GM23338 (cell line): ENCODE results near the gene MFSD11. TPM values are rescaled to one million over a fixed set of nuclear protein-coding genes. Genes with fewer than 3 reads are reported as not detected.
"Not testable (repeated sequence)": the region's sequence is repeated elsewhere in the genome, so short reads cannot be mapped to it uniquely, and the experiment has no call there.

Experiments
- ATAC-seq: fragments of 200-7000 bp; cut with Tn5 transposase; 3 replicates; pipeline ENCODE4 v1.9.1; 2020
- DNase-seq: peaks from one replicate; pipeline ENCODE4 v3.0.0-alpha.2; 2015; ENCODE audit warnings: low spot score
- H2AFZ ChIP-seq: fragments of 200-600 bp; sonication (generic); 2 replicates; pipeline ENCODE4 v1.8.0; 2016; ENCODE audit warnings: antibody characterized with exemption, mild to moderate bottlenecking, moderate library complexity
- H3F3A ChIP-seq: fragments of 200-600 bp; sonication (generic); replicated peaks from 2 replicates; pipeline ENCODE4 v1.8.0; 2017; ENCODE audit warnings: antibody characterized with exemption, mixed run types, low read depth
- H3K27ac ChIP-seq: fragments of 200-600 bp; sonication (generic); 2 replicates; pipeline ENCODE4 v1.6.1; 2016; ENCODE audit warnings: low read depth
- H3K27me3 ChIP-seq: fragments of 200-600 bp; sonication (generic); 2 replicates; pipeline ENCODE4 v1.8.0; 2016; ENCODE audit warnings: mild to moderate bottlenecking, mixed run types, moderate library complexity; ENCODE audit not compliant: insufficient read depth
- H3K36me3 ChIP-seq: fragments of 200-600 bp; sonication (generic); 2 replicates; pipeline ENCODE4 v1.8.0; 2016; ENCODE audit warnings: mild to moderate bottlenecking; ENCODE audit not compliant: insufficient read depth
- H3K4me1 ChIP-seq: fragments of 200-600 bp; sonication (generic); 2 replicates; pipeline ENCODE4 v1.8.0; 2016; ENCODE audit warnings: mild to moderate bottlenecking, moderate library complexity; ENCODE audit not compliant: insufficient read depth
- H3K4me2 ChIP-seq: fragments of 200-600 bp; sonication (generic); 2 replicates; pipeline ENCODE4 v1.7.1; 2017; ENCODE audit warnings: mixed run types
- H3K4me3 ChIP-seq: fragments of 200-600 bp; sonication (generic); 2 replicates; pipeline ENCODE4 v1.6.1; 2016; ENCODE audit warnings: mixed run types
- H3K79me2 ChIP-seq: fragments of 200-600 bp; sonication (generic); replicated peaks from 2 replicates; pipeline ENCODE4 v1.8.0; 2017; ENCODE audit warnings: mild to moderate bottlenecking; ENCODE audit not compliant: insufficient read depth
- H3K9me2 ChIP-seq: fragments of 200-600 bp; sonication (generic); 2 replicates; pipeline ENCODE4 v1.8.0; 2017; ENCODE audit not compliant: insufficient read depth
- H4K20me1 ChIP-seq: fragments of 200-600 bp; sonication (generic); replicated peaks from 2 replicates; pipeline ENCODE4 v1.8.0; 2017; ENCODE audit warnings: mild to moderate bottlenecking; ENCODE audit not compliant: insufficient read depth
- H3K27ac Mint-ChIP-seq: 2 replicates; pipeline ENCODE4 v1.8.0; 2020; ENCODE audit warnings: inconsistent platforms, mild to moderate bottlenecking, moderate library complexity, mixed read lengths
- H3K27me3 Mint-ChIP-seq: 3 replicates; pipeline ENCODE4 v1.8.0; 2022; ENCODE audit warnings: low read depth, mild to moderate bottlenecking, moderate library complexity, mixed read lengths, inconsistent platforms; ENCODE audit not compliant: insufficient read depth, poor library complexity
- H3K36me3 Mint-ChIP-seq: 3 replicates; pipeline ENCODE4 v1.8.0; 2021; ENCODE audit warnings: low read depth, mild to moderate bottlenecking, inconsistent platforms, moderate library complexity, mixed read lengths
- H3K4me1 Mint-ChIP-seq: 3 replicates; pipeline ENCODE4 v1.8.0; 2020; ENCODE audit warnings: mild to moderate bottlenecking, inconsistent platforms, mixed read lengths
- H3K4me3 Mint-ChIP-seq: 3 replicates; pipeline ENCODE4 v1.8.0; 2021; ENCODE audit warnings: moderate library complexity, mild to moderate bottlenecking, inconsistent platforms, mixed read lengths
- H3K9me3 Mint-ChIP-seq: 3 replicates; pipeline ENCODE4 v1.8.0; 2020; ENCODE audit warnings: moderate library complexity, mild to moderate bottlenecking, inconsistent platforms, mixed read lengths
- EZH2 ChIP-seq: fragments of 200-600 bp; sonication (generic); IDR thresholded peaks from one replicate; pipeline ENCODE4 v1.8.0; 2017; ENCODE audit warnings: antibody characterized with exemption, mild to moderate bottlenecking, low read depth; ENCODE audit not compliant: unreplicated experiment
- NANOG ChIP-seq: IDR thresholded peaks from 2 replicates; pipeline ENCODE4 v1.6.1; 2016; ENCODE audit warnings: antibody characterized with exemption, borderline replicate concordance
- POLR2AphosphoS5 ChIP-seq: IDR thresholded peaks from 2 replicates; pipeline ENCODE4 v1.6.1; 2016; ENCODE audit warnings: antibody characterized with exemption, low read depth
- STAT1 ChIP-seq: IDR thresholded peaks from one replicate; pipeline ENCODE4 v1.6.1; 2016; ENCODE audit warnings: antibody characterized with exemption; ENCODE audit not compliant: unreplicated experiment
- polyA plus RNA-seq: library from polyadenylated mRNA; unstranded; fragments of >200 nt; fragmentation: Nextera tagmentation; extraction: Ambion mirVana; gene quantifications from 2 replicates; pipeline ENCODE4 v1.2.1, GENCODE V29; 2016
- total RNA-seq: library from RNA; depleted of rRNA; stranded (reverse); fragments of >200 nt; shearing (Covaris generic); gene quantifications from 2 replicates; pipeline ENCODE4 v1.2.3, GENCODE V29; 2014
- TF ChIP-seq, protein P1 (sequence below): fragments of 250-450 bp; sonication (Bioruptor Pico); IDR thresholded peaks from 2 replicates; pipeline ENCODE4 v1.5.0; 2020; ENCODE audit warnings: mild to moderate bottlenecking, moderate library complexity

MFSD11 gene
- total and polyA plus RNA-seq, 2 experiments from 2014 or later: 10.2 to 35.3 TPM

DNA sequence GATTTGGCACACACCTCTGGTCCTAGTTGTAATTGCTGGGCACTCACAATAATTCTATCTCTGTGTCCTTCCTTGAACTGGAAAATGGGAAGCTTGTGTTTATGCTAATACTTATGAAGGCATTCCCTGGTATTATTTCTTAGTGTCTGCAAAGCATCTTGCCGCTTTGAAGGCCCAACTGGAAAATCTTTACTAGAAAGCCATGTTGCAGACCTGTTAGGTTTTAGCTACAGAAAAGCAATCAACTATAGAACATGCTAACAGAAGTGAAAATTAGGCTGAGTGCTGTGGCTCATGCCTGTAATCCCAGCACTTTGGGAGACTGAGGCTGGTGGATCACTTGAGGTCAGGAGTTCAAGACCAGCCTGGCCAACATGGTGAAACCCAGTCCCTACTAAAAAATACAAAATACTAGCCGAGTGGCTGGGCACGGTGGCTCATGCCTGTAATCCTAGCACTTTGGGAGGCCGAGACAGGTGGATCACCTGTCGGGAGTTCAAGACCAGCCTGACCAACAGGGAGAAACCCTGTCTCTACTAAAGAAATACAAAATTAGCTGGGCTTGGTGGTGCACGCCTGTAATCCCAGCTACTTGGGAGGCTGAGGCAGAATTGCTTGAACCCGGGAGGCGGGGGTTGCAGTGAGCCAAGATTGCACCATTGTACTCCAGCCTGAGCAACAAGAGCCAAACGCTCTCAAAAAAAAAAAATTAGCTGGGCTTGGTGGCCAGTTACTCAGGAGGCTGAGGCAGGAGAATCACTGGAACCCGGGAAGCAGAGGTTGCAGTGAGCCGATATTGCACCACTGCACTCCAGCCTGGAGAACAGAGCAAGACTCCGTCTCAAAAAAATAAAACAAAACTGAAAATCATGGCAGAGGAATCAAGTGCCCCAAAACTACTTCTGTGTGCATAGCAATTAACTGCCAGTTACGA, 5.9 kb upstream of the MFSD11 start:
- Mint-ChIP-seq H3K36me3 (peaks cover 74% of the 10 kb centered on the region), H3K4me1 (peaks cover 25% of the 10 kb centered on the region), H3K27me3 (peaks cover 22% of the 10 kb centered on the region)
- Histone ChIP-seq H3K36me3 (peaks cover 37% of the 10 kb centered on the region), H3K27ac (peak overlapping the region; percentile 77; the same call in 1 of the 2 replicates), H3F3A (peaks cover 48% of the 10 kb centered on the region), H3K79me2 (peaks cover 74% of the 10 kb centered on the region), H4K20me1 (peaks cover 44% of the 10 kb centered on the region), H3K4me1 (peaks cover 18% of the 10 kb centered on the region)
- peak; percentile 38; the same call in 1 of the 2 replicates for TF ChIP-seq POLR2AphosphoS5
- H3K4me3 Mint-ChIP-seq, ATAC-seq, H3K9me3 Mint-ChIP-seq, DNase-seq, H3K4me3 ChIP-seq, H3K4me2 ChIP-seq, H3K9me2 ChIP-seq, H3K27me3 ChIP-seq, H2AFZ ChIP-seq, H3K27ac Mint-ChIP-seq: not testable (repeated sequence)

DNA sequence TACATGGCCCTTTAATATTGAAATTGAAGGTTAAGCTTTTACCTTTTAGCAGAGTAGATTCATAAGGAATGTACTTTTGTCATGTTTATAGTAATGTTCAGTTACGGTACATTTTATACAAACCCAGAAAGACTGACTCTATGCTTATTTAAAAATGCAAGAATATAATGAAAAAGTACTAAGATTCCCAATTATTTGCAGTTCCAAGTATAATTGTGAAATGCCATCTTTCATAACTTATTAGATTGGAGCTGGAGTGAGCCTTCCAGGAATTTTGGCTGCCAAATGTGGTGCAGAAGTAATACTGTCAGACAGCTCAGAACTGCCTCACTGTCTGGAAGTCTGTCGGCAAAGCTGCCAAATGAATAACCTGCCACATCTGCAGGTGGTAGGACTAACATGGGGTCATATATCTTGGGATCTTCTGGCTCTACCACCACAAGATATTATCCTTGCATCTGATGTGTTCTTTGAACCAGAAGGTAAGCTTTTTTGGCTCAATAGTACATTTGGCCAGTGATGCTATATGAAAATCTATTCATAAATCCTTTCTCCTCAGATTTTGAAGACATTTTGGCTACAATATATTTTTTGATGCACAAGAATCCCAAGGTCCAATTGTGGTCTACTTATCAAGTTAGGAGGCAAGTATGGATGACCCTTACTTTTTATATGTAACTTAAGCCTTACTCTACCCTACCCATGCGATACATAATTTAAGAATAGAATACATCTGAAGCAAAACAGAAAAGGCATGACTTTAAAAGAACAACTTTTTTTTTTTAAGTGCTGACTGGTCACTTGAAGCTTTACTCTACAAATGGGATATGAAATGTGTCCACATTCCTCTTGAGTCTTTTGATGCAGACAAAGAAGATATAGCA, 4.9 kb upstream of the MFSD11 start:
- Histone ChIP-seq H3F3A (peaks cover 48% of the 10 kb centered on the region), H3K79me2 (peaks cover 65% of the 10 kb centered on the region), H3K9me2 (no peaks in the 10 kb centered on the region), H4K20me1 (peaks cover 38% of the 10 kb centered on the region), H3K4me1 (peaks cover 11% of the 10 kb centered on the region), H3K27ac (peak overlapping the region; percentile 63; the same call in 1 of the 2 replicates), H3K27me3 (no peaks in the 10 kb centered on the region), H3K36me3 (peaks cover 37% of the 10 kb centered on the region), H2AFZ (no peak overlapping the region), H3K4me3 (peak overlapping the region; percentile 97; the same call in 1 of the 2 replicates), H3K4me2 (peak overlapping the region; percentile 99; the same call in 1 of the 2 replicates)
- peaks cover 9% of the 10 kb centered on the region; the same call in 1 of the 3 replicates for H3K9me3 Mint-ChIP-seq
- TF ChIP-seq STAT1 (no peak), POLR2AphosphoS5 (0 out of 2 replicates have a peak, but pooled peaks have one; percentile 9), EZH2 (no peak), NANOG (no peak)
- TF ChIP-seq, protein P1, sequence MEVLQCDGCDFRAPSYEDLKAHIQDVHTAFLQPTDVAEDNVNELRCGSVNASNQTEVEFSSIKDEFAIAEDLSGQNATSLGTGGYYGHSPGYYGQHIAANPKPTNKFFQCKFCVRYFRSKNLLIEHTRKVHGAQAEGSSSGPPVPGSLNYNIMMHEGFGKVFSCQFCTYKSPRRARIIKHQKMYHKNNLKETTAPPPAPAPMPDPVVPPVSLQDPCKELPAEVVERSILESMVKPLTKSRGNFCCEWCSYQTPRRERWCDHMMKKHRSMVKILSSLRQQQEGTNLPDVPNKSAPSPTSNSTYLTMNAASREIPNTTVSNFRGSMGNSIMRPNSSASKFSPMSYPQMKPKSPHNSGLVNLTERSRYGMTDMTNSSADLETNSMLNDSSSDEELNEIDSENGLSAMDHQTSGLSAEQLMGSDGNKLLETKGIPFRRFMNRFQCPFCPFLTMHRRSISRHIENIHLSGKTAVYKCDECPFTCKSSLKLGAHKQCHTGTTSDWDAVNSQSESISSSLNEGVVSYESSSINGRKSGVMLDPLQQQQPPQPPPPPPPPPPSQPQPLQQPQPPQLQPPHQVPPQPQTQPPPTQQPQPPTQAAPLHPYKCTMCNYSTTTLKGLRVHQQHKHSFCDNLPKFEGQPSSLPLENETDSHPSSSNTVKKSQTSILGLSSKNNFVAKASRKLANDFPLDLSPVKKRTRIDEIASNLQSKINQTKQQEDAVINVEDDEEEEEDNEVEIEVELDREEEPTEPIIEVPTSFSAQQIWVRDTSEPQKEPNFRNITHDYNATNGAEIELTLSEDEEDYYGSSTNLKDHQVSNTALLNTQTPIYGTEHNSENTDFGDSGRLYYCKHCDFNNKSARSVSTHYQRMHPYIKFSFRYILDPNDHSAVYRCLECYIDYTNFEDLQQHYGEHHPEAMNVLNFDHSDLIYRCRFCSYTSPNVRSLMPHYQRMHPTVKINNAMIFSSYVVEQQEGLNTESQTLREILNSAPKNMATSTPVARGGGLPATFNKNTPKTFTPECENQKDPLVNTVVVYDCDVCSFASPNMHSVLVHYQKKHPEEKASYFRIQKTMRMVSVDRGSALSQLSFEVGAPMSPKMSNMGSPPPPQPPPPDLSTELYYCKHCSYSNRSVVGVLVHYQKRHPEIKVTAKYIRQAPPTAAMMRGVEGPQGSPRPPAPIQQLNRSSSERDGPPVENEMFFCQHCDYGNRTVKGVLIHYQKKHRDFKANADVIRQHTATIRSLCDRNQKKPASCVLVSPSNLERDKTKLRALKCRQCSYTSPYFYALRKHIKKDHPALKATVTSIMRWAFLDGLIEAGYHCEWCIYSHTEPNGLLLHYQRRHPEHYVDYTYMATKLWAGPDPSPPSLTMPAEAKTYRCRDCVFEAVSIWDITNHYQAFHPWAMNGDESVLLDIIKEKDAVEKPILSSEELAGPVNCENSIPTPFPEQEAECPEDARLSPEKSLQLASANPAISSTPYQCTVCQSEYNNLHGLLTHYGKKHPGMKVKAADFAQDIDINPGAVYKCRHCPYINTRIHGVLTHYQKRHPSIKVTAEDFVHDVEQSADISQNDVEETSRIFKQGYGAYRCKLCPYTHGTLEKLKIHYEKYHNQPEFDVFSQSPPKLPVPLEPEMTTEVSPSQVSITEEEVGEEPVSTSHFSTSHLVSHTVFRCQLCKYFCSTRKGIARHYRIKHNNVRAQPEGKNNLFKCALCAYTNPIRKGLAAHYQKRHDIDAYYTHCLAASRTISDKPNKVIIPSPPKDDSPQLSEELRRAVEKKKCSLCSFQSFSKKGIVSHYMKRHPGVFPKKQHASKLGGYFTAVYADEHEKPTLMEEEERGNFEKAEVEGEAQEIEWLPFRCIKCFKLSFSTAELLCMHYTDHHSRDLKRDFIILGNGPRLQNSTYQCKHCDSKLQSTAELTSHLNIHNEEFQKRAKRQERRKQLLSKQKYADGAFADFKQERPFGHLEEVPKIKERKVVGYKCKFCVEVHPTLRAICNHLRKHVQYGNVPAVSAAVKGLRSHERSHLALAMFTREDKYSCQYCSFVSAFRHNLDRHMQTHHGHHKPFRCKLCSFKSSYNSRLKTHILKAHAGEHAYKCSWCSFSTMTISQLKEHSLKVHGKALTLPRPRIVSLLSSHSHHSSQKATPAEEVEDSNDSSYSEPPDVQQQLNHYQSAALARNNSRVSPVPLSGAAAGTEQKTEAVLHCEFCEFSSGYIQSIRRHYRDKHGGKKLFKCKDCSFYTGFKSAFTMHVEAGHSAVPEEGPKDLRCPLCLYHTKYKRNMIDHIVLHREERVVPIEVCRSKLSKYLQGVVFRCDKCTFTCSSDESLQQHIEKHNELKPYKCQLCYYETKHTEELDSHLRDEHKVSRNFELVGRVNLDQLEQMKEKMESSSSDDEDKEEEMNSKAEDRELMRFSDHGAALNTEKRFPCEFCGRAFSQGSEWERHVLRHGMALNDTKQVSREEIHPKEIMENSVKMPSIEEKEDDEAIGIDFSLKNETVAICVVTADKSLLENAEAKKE (CRISPR knock-in tag): no peak
- H3K4me1 Mint-ChIP-seq: peaks cover 20% of the 10 kb centered on the region
- H3K27ac Mint-ChIP-seq: no peak overlapping the region
- ATAC-seq: no peak
- H3K4me3 Mint-ChIP-seq: peak overlapping the region; percentile 99
- H3K36me3 Mint-ChIP-seq: peaks cover 73% of the 10 kb centered on the region
- peaks cover 23% of the 10 kb centered on the region for H3K27me3 Mint-ChIP-seq
- DNase-seq: no peak
